ENCODE results near the gene WFDC1. TPM values are rescaled to one million over a fixed set of nuclear protein-coding genes. Genes with fewer than 3 reads are reported as not detected.

The WFDC1 gene, protein sequence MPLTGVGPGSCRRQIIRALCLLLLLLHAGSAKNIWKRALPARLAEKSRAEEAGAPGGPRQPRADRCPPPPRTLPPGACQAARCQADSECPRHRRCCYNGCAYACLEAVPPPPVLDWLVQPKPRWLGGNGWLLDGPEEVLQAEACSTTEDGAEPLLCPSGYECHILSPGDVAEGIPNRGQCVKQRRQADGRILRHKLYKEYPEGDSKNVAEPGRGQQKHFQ
- total RNA-seq, result 7.6 TPM

GRCh38 chr16:84294531-84295142 lies at the start of gene WFDC1:
TSS of gene WFDC1 (plus strand) at chr16:84294878. CDS start at chr16:84294972, 94 bp downstream.

DNA sequence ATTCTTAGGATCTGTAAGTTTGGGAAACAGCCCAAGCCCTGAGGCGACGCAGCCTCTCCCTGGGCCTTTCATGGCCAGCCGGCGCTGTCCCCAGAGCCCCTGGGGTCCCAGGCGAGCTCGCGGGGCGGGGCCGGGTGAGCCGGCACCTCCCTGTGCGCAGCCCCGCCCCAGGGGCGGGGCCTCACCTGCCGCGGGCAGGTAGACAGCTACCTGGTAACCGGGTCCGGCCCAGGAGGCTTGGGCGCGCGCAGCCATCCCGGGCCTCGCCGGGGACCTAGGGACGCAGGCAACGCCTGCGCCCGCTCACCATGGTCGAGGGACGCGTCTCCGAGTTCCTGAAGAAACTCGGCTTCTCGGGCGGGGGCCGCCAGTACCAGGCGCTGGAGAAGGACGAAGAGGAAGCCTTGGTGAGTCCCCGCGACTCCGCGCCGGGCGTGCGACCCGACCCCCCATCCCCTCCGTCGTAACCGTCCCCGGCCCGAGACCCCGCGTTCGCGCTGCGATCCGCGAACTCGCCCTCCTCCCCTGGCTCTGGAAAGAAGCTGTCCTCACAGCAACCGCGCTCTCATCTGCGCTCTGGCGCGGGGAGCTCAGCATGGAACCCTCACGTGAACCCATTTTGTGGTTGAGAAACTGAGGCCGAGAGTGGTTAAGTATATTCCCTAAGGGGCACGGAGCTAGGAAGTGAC lies 73.8 kb downstream of the WFDC1 start, which contains the start of gene ATP2C2:
Gene ATP2C2 (plus strand): TSS at position 231 of the 689 bp plus-strand sequence. CDS start 78 bp downstream, at position 309.

Small RNA genes within 50 kb of the gene (small RNA-seq; reads per million reads assigned to genes)
- gene RNA5SP433, result not detected

Other genes starting within 250 kb of the WFDC1 start
- gene MBTPS1, start 177.9 kb upstream of the WFDC1 start, total RNA-seq, result 79.1 TPM
- 152 TPM for gene HSDL1, start 149.7 kb upstream of the WFDC1 start, total RNA-seq
- 6.5 TPM for gene DNAAF1, start 149.6 kb upstream of the WFDC1 start, total RNA-seq
- 21.2 TPM for gene TAF1C, start 107.8 kb upstream of the WFDC1 start, total RNA-seq
- gene ADAD2, start 103.7 kb upstream of the WFDC1 start, total RNA-seq, result 0.23 TPM
- not detected for gene KCNG4, start 54.9 kb upstream of the WFDC1 start, total RNA-seq
- 3.5 TPM for gene ATP2C2, start 73.7 kb downstream of the WFDC1 start, total RNA-seq
- 16.1 TPM for gene MEAK7, start 209.8 kb downstream of the WFDC1 start, total RNA-seq

Measured in diencephalon (tissue), 1 donor.